ENCODE measurements around the gene UMODL1.

UMODL1 gene

DNA sequence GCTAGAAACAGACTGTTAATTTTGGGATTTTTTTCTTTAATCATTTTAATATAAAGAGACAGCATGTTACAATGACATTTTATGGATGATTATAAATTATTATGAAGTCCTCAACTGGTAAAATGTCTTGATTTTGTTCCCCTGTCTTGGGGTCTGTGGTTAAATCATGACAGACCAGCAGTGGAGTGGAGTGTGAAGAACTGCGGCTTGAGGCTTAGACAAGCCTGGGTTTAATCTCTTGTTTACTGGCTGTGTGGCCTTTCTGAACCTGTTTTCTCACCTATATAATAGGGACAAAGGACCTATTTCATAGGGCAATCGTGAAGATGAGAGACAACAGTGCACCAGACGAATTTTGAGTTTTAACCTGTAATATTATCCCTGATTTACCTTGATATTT lies 1.8 kb upstream of the UMODL1 start (continued):
- TF ChIP-seq ZNF623 (tag by site-specific recombination; IDR thresholded peaks at IDR 0.05): no peak
- TF ChIP-seq, protein P1, sequence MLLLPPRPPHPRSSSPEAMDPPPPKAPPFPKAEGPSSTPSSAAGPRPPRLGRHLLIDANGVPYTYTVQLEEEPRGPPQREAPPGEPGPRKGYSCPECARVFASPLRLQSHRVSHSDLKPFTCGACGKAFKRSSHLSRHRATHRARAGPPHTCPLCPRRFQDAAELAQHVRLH (tag by site-specific recombination; IDR thresholded peaks at IDR 0.05): no peak
- no peak for TF ChIP-seq ZNF843 (tag by site-specific recombination; IDR thresholded peaks at IDR 0.05)
- no peak for TF ChIP-seq ZNF785 (tag by site-specific recombination; IDR thresholded peaks at IDR 0.05)
- TF ChIP-seq ZNF529 (tag by site-specific recombination; IDR thresholded peaks at IDR 0.05; ENCODE audit: insufficient replicate concordance): no peak
- TF ChIP-seq, protein P2, sequence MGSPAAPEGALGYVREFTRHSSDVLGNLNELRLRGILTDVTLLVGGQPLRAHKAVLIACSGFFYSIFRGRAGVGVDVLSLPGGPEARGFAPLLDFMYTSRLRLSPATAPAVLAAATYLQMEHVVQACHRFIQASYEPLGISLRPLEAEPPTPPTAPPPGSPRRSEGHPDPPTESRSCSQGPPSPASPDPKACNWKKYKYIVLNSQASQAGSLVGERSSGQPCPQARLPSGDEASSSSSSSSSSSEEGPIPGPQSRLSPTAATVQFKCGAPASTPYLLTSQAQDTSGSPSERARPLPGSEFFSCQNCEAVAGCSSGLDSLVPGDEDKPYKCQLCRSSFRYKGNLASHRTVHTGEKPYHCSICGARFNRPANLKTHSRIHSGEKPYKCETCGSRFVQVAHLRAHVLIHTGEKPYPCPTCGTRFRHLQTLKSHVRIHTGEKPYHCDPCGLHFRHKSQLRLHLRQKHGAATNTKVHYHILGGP (tag by site-specific recombination; IDR thresholded peaks at IDR 0.05): no peak
- no peak for TF ChIP-seq ZNF350 (tag by site-specific recombination; IDR thresholded peaks at IDR 0.05)
- TF ChIP-seq ZNF449 (tag by site-specific recombination; IDR thresholded peaks at IDR 0.05): no peak

DNA sequence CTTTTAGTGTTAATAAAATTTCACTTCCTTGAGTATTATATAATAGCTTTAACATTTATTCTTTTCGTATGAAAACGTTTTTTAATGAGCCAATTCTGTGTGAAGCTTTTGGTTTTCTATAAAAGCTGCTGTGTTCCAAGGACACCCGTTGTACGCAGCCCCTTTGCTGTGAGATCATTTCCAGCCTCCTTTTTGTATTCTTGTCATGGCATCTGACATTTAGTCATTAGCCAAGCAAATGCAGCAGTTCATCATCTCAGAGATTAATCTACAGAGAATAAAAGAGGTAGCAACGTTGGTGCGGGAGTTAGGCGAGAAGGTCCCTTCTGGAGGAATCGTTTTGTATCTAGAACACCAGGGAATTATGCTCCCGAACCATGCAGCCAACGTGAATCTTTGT lies 1.3 kb upstream of the UMODL1 start:
- CTCF ChIA-PET: no interaction called here
- no peaks in the 10 kb centered on the region for H3K36me3 ChIP-seq (ENCODE audit: control insufficient read depth in 2 of 2, insufficient read depth in 1 of 2, low read length in 2 of 2)
- H3K4me1 ChIP-seq (ENCODE audit: control insufficient read depth, insufficient read depth, low read length): no peaks in the 10 kb centered on the region
- POLR2A ChIA-PET: no interaction called here
- H3K9me3 ChIP-seq (ENCODE audit: control insufficient read depth, insufficient read depth, low read depth, low read length): no peaks in the 10 kb centered on the region
- H3K4me3 ChIP-seq (ENCODE audit: low read depth, low read length): no peak overlapping the region
- H3K27ac ChIP-seq (ENCODE audit: extremely low read depth, low read depth, low read length): no peak overlapping the region
- no peak for TF ChIP-seq ZNF600 (tag by site-specific recombination; IDR thresholded peaks at IDR 0.05)
- TF ChIP-seq, protein P3, sequence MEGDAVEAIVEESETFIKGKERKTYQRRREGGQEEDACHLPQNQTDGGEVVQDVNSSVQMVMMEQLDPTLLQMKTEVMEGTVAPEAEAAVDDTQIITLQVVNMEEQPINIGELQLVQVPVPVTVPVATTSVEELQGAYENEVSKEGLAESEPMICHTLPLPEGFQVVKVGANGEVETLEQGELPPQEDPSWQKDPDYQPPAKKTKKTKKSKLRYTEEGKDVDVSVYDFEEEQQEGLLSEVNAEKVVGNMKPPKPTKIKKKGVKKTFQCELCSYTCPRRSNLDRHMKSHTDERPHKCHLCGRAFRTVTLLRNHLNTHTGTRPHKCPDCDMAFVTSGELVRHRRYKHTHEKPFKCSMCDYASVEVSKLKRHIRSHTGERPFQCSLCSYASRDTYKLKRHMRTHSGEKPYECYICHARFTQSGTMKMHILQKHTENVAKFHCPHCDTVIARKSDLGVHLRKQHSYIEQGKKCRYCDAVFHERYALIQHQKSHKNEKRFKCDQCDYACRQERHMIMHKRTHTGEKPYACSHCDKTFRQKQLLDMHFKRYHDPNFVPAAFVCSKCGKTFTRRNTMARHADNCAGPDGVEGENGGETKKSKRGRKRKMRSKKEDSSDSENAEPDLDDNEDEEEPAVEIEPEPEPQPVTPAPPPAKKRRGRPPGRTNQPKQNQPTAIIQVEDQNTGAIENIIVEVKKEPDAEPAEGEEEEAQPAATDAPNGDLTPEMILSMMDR (tag by site-specific recombination; IDR thresholded peaks at IDR 0.05): no peak
- no peak for TF ChIP-seq ZNF623 (tag by site-specific recombination; IDR thresholded peaks at IDR 0.05)
- no peak for TF ChIP-seq ZNF423 (tag by site-specific recombination; IDR thresholded peaks at IDR 0.05)
- TF ChIP-seq KLF1 (tag by site-specific recombination; IDR thresholded peaks at IDR 0.05): no peak
- TF ChIP-seq ZSCAN18 (tag by site-specific recombination; IDR thresholded peaks at IDR 0.05): no peak
- TF ChIP-seq ZNF133 (tag by site-specific recombination; IDR thresholded peaks at IDR 0.05): no peak
- no peak for TF ChIP-seq ZNF138 (tag by site-specific recombination; IDR thresholded peaks at IDR 0.05; ENCODE audit: borderline replicate concordance)
- no peak for TF ChIP-seq ZBTB21 (tag by site-specific recombination; IDR thresholded peaks at IDR 0.05)
- TF ChIP-seq ZBTB20 (tag by site-specific recombination; IDR thresholded peaks at IDR 0.05): no peak
- TF ChIP-seq, protein P4, sequence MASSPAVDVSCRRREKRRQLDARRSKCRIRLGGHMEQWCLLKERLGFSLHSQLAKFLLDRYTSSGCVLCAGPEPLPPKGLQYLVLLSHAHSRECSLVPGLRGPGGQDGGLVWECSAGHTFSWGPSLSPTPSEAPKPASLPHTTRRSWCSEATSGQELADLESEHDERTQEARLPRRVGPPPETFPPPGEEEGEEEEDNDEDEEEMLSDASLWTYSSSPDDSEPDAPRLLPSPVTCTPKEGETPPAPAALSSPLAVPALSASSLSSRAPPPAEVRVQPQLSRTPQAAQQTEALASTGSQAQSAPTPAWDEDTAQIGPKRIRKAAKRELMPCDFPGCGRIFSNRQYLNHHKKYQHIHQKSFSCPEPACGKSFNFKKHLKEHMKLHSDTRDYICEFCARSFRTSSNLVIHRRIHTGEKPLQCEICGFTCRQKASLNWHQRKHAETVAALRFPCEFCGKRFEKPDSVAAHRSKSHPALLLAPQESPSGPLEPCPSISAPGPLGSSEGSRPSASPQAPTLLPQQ (tag by site-specific recombination; IDR thresholded peaks at IDR 0.05): no peak

Data from HEK293 (cell line).